GM18907 (cell line): ENCODE measurements around the gene NCR3LG1.

Experiments used
- ATAC-seq: cut with Tn5 transposase; IDR thresholded peaks from one replicate; pipeline ENCODE4 v1.9.1; 2021; ENCODE audit warnings: mild to moderate bottlenecking, moderate library complexity; ENCODE audit not compliant: unreplicated experiment

NCR3LG1 gene

GRCh38 chr11:17369684-17370243 lies 18.2 kb downstream of the NCR3LG1 start:
- no peak for ATAC-seq

GRCh38 chr11:17371614-17372013 lies 20.0 kb downstream of the NCR3LG1 start:
- no peak for ATAC-seq

DNA sequence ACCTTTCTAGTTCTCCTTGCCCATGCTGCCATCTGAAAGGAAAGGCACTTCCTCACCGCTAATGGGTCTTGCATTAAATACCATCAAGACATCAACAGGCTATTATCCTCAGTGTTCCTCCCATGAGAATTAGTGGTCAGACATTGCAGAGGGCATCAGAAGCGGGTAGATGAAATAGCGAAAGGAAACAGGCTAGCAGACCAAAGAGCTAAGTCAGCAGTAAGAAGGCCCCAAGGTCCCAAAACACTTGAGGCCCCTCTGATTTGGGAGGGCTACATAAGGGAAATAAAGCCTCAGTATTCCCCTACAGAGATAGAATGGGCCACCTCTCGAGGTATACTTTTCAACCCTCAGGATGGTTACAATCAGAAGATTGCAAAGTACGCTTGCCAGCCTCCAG lies 23.9 kb downstream of the NCR3LG1 start:
- ATAC-seq, result no peak

- ATAC-seq, result no peak
These were observed 24.9 kb downstream of the NCR3LG1 start for GRCh38 chr11:17376493-17376892.

GRCh38 chr11:17378655-17379054 lies 27.1 kb downstream of the NCR3LG1 start:
- ATAC-seq, result no peak

DNA sequence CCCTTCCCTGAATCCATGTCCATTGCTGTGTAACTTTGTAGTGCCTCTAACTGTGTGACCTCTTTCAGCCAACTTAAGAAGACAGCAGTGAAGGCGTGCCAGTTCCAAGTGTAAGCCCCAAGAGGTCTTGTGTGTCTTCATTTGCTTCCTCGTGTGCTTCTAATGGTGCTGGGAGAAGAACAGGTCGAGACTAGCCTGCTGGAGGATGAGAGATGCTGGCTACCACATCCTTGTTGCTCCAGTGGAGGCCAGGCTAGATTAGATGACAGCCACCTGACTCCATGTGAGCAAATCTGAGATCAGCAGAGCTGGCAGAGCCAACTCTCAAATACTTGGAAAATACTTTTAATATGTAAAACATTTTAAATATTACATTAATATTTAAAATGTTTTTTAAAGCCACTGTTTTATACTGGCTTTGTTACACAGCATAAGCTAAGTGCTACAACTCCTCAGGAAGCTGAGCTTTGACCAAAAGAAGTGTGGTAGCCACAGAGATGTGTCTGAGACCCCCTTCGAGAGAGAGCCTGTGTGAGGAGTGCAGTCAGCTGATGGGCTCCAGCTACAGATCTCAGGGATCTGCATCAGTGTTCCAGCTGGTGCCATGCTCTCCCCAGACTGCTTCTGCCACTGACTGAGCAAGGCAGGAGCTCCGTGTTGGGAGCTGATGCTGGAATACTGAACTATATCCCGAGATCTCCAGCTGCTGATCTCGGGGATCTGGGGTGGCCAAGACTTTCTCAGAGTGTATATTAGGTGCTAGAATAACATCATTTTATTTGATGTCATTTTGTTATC lies 28.0 kb downstream of the NCR3LG1 start:
- no peak for ATAC-seq

DNA sequence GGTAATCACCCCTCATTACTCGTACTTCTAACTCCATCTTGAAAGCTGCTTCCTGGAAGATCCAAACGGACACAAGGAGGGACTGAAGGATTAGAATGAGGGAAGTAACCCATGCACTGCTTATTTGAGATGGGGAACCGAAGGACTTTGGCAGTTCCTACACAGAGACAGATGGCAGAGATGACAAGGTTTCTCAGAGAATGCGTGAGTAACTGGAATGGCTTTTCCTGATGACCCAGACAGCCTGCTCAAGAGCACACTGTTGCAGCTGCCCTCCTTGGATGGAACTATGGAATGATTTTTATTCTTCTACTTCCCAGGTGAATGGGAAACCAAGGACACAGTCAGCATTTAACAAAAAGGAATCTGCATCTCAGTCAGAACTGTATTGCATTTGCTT lies 29.6 kb downstream of the NCR3LG1 start:
- ATAC-seq, result no peak

DNA sequence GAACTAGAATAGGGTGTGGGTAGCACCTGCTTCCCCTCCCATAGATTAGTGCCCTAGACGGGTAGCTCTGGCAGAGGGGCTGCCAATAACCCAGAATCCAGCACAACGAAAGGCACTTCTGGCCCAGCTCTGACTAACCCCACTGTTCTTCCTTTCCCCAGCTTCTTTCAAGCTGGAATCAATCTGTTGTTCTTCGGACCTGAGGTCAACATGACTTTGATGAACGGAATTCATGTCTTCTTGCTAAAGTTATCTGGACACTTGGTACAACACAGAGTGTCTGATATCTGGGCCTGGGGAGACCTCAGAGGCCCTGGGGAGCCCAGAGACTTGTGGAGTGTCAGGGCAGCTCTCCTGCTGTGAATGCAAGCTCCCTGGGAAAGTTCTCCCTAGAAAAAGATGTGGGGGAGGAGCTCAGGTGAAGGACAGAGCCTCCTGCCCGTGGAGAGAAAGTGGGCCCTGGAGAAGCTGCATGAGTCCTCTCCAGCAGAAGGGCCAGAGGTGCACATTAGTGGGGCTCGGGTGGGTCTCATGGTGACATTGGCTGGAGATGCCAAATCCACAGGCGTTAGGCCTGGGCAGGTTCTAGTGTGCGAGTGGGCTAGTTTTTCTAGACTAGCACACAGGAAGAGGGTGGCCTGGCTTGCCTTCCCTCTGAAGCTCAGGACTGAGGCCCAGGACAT lies 30.6 kb downstream of the NCR3LG1 start:
- ATAC-seq, result no peak

- ATAC-seq, result peak; percentile 7
These were observed 31.9 kb downstream of the NCR3LG1 start for GRCh38 chr11:17383461-17383860.

DNA sequence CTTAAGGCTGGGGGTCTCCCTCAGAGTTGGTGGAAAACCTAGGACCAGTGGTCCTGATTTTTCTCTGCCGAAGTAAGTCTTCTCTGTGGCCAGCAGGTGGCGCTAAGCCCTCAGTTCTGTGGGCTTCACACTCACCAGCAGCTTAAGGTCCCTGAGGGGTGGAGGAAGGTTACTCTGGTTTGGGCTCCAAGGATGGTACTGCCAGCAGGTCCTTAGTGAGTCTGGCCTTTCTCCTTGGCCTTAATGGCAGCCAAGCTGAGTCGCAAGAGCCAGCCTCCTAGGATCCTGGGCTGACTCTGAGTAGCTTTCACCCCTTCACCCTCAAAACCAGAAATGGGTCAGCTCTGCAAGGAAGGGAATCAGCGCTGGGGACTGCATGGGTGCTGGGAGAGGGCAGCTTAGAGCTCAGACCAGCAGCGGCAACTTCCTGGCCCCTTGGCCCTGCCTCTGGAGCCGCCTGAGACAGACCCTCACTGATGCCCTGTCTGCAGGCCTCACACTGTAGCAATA lies 32.5 kb downstream of the NCR3LG1 start:
- ATAC-seq, result peak; percentile 64

GRCh38 chr11:17385492-17385891 lies 33.9 kb downstream of the NCR3LG1 start:
- ATAC-seq, result no peak

- no peak for ATAC-seq
These were observed 34.3 kb downstream of the NCR3LG1 start for GRCh38 chr11:17385926-17386325.

DNA sequence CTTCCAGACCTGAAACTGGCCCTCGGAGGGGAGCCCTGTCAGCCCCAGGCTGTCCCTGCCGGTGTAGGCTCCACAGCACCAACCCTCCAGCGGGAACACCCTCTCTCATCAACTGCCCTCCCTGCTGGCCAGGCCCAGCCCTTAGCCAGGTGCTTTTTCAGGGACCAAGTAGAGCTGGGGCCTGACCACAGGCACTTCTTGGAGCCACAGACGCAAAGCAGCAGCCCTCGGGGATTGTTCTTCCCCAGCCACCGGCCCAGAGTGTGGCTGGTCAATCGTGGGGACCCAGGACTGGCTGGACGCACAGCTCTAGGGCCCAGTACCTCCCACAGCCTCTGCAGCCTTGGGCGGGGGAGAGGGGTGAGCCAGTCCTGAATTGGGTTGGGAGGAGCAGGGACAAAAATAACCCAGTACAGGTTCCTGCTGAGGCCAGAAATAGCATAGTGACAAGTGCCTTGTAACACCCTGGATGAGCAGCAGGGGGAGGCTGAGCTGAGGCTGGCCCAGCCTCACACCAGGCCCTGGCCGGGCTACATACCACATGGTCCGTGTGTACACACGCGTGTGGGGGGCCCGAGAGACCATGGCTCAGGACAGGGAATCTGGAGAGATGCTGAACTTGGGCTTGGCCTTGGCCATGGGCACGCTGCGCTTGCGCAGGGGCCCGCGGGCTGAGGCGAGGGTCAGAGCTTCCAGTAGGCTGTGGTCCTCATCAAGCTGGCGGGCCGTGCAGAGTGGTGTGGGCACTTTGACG lies 34.9 kb downstream of the NCR3LG1 start:
- ATAC-seq, result peak; percentile 68

DNA sequence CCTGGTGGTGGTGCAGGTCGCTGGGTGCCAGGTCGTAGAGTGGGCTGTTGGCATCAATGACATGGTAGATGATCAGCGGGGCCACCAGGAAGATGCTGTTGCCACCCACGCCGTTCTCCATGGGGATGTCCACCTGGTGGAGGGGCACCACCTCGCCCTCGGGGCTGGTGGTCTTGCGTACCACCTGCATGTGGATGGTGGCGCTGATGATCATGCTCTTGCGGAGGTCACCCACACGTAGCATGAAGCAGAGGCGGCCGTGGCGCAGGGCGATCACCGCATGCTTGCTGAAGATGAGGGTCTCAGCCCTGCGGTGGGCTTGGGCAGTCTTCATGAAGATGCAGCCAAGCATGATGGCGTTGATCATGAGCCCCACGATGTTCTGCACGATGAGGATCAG lies 35.7 kb downstream of the NCR3LG1 start:
- ATAC-seq, result no peak

DNA sequence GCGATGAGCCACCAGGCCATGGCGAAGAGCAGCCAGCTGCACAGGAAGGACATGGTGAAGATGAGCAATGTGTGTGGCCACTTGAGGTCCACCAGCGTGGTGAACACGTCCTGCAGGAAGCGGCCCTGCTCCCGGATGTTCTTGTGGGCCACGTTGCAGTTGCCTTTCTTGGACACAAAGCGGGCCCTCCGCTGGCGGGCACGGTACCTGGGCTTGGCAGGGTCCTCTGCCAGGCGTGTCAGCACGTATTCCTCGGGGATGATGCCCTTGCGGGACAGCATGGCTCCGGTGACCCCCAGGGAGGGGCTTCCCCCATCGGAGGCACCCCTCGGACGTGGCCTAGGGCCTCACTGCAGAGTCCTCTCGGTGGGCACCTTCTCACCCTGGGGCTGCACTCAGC lies 36.2 kb downstream of the NCR3LG1 start:
- no peak for ATAC-seq

GRCh38 chr11:17388609-17389210 lies 37.1 kb downstream of the NCR3LG1 start, which contains the start of gene KCNJ11:
KCNJ11 (minus strand) TSS chr11:17388659; CDS start chr11:17388091, 568 bp downstream.
- peak; percentile 42 for ATAC-seq

DNA sequence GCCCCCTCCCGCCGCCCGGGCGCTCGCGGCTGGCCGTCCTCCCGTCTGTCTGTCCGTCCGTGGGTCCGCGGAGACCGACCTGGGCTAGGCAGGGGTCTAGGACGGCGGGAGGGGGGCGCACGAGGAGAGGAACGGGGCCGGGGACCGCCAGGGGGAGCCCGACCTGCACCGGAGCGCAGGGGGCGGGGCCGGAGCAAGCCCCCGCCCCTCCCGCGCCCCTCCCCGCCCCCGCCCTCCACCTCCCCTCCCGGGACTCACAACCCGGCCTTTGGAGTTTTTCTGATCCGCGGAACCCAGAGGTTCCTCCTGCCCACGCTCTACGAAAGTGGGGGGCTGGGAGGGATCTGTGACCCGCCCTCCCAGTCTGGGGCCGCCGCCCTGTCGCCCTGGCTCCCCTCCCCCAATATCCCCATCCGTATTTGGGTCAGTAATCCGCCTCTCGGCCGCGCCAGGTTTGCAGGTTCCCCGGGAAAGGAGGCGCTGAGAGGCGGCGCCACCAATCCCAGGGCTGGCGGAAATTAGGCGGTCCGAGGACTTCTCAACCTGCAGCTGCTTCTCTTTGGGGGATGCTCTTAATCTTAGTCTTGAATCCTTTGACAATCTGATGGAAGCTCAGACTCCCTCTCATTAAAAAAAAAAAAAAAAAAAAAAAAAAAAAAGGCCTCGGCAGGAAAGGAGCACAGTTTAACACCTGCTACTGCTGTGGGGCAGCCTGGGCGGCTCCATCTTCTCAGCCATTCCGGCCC lies 37.8 kb downstream of the NCR3LG1 start:
- ATAC-seq, result peak; percentile 57

DNA sequence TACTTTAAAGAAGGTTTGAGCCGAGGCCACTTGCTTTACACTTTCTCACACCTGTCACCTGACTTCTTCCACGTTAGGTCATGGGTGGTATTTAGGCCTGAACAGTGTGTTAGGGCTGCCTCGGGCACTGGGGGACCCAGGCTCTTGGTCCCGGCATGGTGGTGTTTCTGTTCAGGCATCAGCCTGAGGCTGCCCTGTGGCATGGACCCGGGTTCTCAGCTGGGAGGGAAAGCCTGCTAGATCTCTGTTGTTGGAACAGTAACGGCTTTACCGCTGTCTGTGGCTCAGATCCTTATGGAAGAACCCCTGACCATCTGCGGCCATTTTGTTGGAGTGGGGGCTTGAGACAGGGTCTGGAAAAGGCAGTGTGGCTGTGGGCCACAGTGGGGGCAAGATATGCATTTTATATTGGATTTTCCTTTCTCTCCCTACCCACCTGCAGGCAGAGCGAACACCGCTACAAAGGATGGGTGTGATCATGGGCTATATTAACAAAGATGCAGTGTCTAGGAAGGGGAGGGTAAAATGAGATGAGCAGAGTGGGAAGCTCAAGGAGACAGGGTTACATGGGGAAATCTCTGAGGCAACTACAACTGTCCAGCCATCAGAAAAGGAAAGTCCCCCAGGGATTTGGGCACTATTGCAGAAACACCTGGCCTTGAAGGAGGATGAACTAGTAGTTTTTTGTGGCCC lies 38.5 kb downstream of the NCR3LG1 start:
- ATAC-seq, result no peak
